B cell (primary cell): ENCODE data around the gene MICALL2. TPM values are rescaled to one million over a fixed set of nuclear protein-coding genes. Genes with fewer than 3 reads are reported as not detected.

Experiments
- ATAC-seq: fragments of 200-7000 bp; cut with Tn5 transposase; one replicate; pipeline ENCODE4 v1.10.0; 2021; ENCODE audit warnings: low read depth, mild to moderate bottlenecking, moderate number of reproducible peaks, moderate library complexity
- CTCF ChIA-PET: fragments of 350-600 bp; sonication (Branson Sonifier 250); formaldehyde crosslinking; loops from one replicate; lab custom pipeline; 2021; ENCODE audit warnings: antibody characterized with exemption, inconsistent platforms; lab: Charles Lee
- POLR2A ChIA-PET: fragments of 350-600 bp; sonication (Branson Sonifier 250); formaldehyde crosslinking; loops from one replicate; lab custom pipeline; 2021; ENCODE audit warnings: antibody characterized with exemption; lab: Charles Lee
- DNase-seq: peaks from one replicate; pipeline ENCODE4 v3.0.0; 2013
- H2AFZ ChIP-seq: 2 replicates; pipeline ENCODE4 v1.6.1; 2012; ENCODE audit warnings: mild to moderate bottlenecking, low read depth, low read length; ENCODE audit not compliant: insufficient read depth, poor library complexity, severe bottlenecking
- H3K27ac ChIP-seq, 2 donors: 1 replicate in 1 of 2; 2 replicates in 1 of 2; pipeline ENCODE4 v1.5.1; 2012 to 2013; ENCODE audit warnings: low read length in 2 of 2, mild to moderate bottlenecking in 2 of 2, moderate library complexity in 1 of 2
- H3K27me3 ChIP-seq, 4 experiments: fragments of 200-600 bp in 1 of 4; sonication (generic) in 1 of 4; replicated peaks in 1 of 4; 1 replicate in 2 of 4; 2 replicates in 2 of 4; pipeline versions ENCODE4 v1.6.1 to v1.7.0; 2013 to 2016; ENCODE audit warnings: low read length in 3 of 4, mild to moderate bottlenecking in 2 of 4, mixed read lengths in 1 of 4, moderate library complexity in 1 of 4; ENCODE audit not compliant: insufficient read depth in 4 of 4, control insufficient read depth in 3 of 4; ENCODE audit errors: control extremely low read depth in 1 of 4
- H3K36me3 ChIP-seq, 2 experiments: replicated peaks in 1 of 2; 1 replicate in 1 of 2; 2 replicates in 1 of 2; pipeline versions ENCODE4 v1.6.1 to v1.7.1; 2013; ENCODE audit warnings: low read length in 1 of 2; ENCODE audit not compliant: insufficient read depth in 2 of 2, control insufficient read depth in 1 of 2; ENCODE audit errors: control extremely low read depth in 1 of 2, extremely low read depth in 1 of 2
- H3K4me1 ChIP-seq, 2 donors: fragments of 200-600 bp in 1 of 2; sonication (generic) in 1 of 2; 1 replicate in 1 of 2; 2 replicates in 1 of 2; pipeline versions ENCODE4 v1.5.1 to v1.6.1; 2013 to 2017; ENCODE audit warnings: low read length in 2 of 2; ENCODE audit not compliant: control insufficient read depth in 2 of 2, insufficient read depth in 2 of 2
- H3K4me2 ChIP-seq: replicated peaks from 2 replicates; pipeline ENCODE3; 2012; ENCODE audit warnings: mild to moderate bottlenecking, low read depth, low read length; ENCODE audit not compliant: poor library complexity, severe bottlenecking
- H3K4me3 ChIP-seq, 5 experiments: fragments of 200-600 bp in 1 of 5; sonication (generic) in 1 of 5; 1 replicate in 3 of 5; 2 replicates in 2 of 5; pipeline versions ENCODE4 v1.5.1 to v1.7.0; 2011 to 2016; ENCODE audit warnings: low read length in 4 of 5, mild to moderate bottlenecking in 4 of 5, low read depth in 2 of 5, control low read depth in 1 of 5, moderate library complexity in 1 of 5; ENCODE audit not compliant: insufficient read depth in 1 of 5; ENCODE audit errors: control extremely low read depth in 1 of 5, extremely low read depth in 1 of 5
- H3K79me2 ChIP-seq: fragments of 200-600 bp; sonication (generic); one replicate; pipeline ENCODE4 v1.6.0; 2016; ENCODE audit warnings: low read length; ENCODE audit not compliant: control insufficient read depth, insufficient read depth
- H3K9ac ChIP-seq: fragments of 200-600 bp; sonication (generic); 2 replicates; pipeline ENCODE4 v1.6.1; 2017; ENCODE audit warnings: mild to moderate bottlenecking, low read length, moderate library complexity
- H3K9me3 ChIP-seq, 3 donors: one replicate each; pipeline versions ENCODE4 v1.6.1 to v1.7.1; 2013; ENCODE audit warnings: low read length in 2 of 3; ENCODE audit not compliant: control insufficient read depth in 2 of 3, insufficient read depth in 1 of 3; ENCODE audit errors: control extremely low read depth in 1 of 3
- H4K20me1 ChIP-seq: 2 replicates; pipeline ENCODE4 v1.6.0; 2012; ENCODE audit warnings: mild to moderate bottlenecking, low read length; ENCODE audit not compliant: insufficient read depth, control insufficient read depth, poor library complexity, severe bottlenecking
- H3K27ac Mint-ChIP-seq: one replicate; pipeline ENCODE4 v1.8.0; 2021; ENCODE audit warnings: mixed read lengths
- H3K27me3 Mint-ChIP-seq: one replicate; pipeline ENCODE4 v1.8.0; 2021; ENCODE audit warnings: mixed read lengths
- H3K4me1 Mint-ChIP-seq: one replicate; pipeline ENCODE4 v1.8.0; 2021; ENCODE audit warnings: mixed read lengths
- H3K4me3 Mint-ChIP-seq: one replicate; pipeline ENCODE4 v1.8.0; 2021; ENCODE audit warnings: mixed read lengths
- H3K9me3 Mint-ChIP-seq: one replicate; pipeline ENCODE4 v1.8.0; 2022; ENCODE audit warnings: mixed read lengths; ENCODE audit not compliant: insufficient read depth
- EZH2 ChIP-seq: IDR thresholded peaks from 2 replicates; pipeline ENCODE4 v1.6.1; 2012; ENCODE audit warnings: borderline replicate concordance, low read depth, mild to moderate bottlenecking, moderate library complexity, low read length; ENCODE audit not compliant: insufficient read depth, poor library complexity, severe bottlenecking
- WGBS: methylation state at CpG from one replicate; pipeline ENCODE4 v1.1.5; 2013; ENCODE audit warnings: missing lambda C conversion rate; ENCODE audit not compliant: insufficient coverage; 5-methylcytosine and 5-hydroxymethylcytosine counted together
- intact Hi-C: fragments of 100-400 bp; cut with micrococcal nuclease; formaldehyde crosslinking; loops from one replicate; pipeline ENCODE4 v1.10.0; 2022
- polyA plus RNA-seq: library from polyadenylated mRNA; depleted of rRNA; stranded (reverse); fragments of >200 nt; gene quantifications from 2 replicates; pipeline ENCODE4 v1.2.3, GENCODE V29; 2012
- total RNA-seq, 2 donors: library from RNA; stranded (reverse); fragments of 120-200 nt in 1 of 2; gene quantifications; 1 replicate in 1 of 2; 2 replicates in 1 of 2; pipeline versions ENCODE4 v1.2.3 to v1.2.4, GENCODE V29; 2013 to 2022
- TF ChIP-seq, protein P1 (sequence below): fragments of 200-600 bp; IDR thresholded peaks from one replicate; pipeline ENCODE4 v1.8.0; 2022; ENCODE audit warnings: antibody characterized with exemption, mild to moderate bottlenecking

Gene MICALL2
- total and polyA plus RNA-seq, 2 donors (not counting 1 experiment from before 2014, with no cell fraction given): 0.85 to 0.94 TPM

DNA sequence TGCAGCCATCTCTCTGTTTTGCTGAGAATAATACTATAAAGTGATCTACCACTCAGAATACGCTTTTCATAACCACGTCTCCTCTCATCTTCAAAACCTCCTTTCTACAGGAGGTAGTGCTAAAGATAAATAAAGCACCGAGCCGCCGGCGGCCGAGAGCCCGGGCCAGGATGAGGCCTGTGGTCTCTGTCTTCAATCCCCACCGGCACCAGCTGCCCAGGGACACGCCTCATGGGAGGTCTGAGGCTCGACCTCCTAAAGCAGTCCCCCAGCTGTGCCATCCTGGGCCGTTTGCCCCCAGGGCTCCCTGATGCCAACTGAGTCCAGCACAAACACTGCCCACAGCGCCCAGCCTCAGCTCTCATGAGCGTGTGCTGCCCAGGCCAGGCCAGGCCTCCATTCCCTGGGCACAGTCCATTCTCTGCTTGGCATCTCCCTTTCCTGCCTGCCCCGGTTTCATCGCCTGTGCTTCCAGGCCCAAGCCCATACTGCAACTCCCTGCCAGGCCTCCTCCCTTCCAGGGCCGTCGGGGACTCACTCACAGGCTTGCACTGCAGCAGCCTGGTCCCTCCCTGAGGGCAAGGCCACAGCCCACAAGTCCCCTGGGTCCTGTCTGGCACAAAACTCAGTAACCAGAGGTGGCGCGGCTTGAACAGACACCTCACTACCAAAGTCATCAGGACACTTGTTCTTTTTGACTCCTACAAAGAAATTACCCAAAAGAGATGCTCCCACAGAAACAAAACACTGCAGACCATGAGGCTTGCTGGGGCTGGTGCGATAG is 42.4 kb upstream of the MICALL2 start:
- H3K4me2 ChIP-seq: no peak overlapping the region

More for the DNA sequence above, 42.4 kb upstream of the MICALL2 start:
- Histone ChIP-seq H3K9me3 (no peaks in the 10 kb centered on the region), H3K9ac (no peak overlapping the region), H3K4me3 (no peak overlapping the region), H3K36me3 (peaks cover 0 to 36% of the 10 kb centered on the region in 2 experiments), H4K20me1 (peaks cover 50% of the 10 kb centered on the region), H3K27me3 (no peaks in the 10 kb centered on the region), H2AFZ (no peak overlapping the region), H3K4me1 (peaks cover 25 to 43% of the 10 kb centered on the region in 2 donors), H3K79me2 (peaks cover 37% of the 10 kb centered on the region), H3K27ac (no peak overlapping the region)
- POLR2A ChIA-PET: no interaction called here
- Mint-ChIP-seq H3K4me1 (peaks cover 33% of the 10 kb centered on the region), H3K9me3 (no peaks in the 10 kb centered on the region), H3K27me3 (no peaks in the 10 kb centered on the region), H3K27ac (peak overlapping the region; percentile 15), H3K4me3 (peak overlapping the region; percentile 84)
- no peak for ATAC-seq
- no peak for DNase-seq
- TF ChIP-seq EZH2: no peak
- TF ChIP-seq, protein P1, sequence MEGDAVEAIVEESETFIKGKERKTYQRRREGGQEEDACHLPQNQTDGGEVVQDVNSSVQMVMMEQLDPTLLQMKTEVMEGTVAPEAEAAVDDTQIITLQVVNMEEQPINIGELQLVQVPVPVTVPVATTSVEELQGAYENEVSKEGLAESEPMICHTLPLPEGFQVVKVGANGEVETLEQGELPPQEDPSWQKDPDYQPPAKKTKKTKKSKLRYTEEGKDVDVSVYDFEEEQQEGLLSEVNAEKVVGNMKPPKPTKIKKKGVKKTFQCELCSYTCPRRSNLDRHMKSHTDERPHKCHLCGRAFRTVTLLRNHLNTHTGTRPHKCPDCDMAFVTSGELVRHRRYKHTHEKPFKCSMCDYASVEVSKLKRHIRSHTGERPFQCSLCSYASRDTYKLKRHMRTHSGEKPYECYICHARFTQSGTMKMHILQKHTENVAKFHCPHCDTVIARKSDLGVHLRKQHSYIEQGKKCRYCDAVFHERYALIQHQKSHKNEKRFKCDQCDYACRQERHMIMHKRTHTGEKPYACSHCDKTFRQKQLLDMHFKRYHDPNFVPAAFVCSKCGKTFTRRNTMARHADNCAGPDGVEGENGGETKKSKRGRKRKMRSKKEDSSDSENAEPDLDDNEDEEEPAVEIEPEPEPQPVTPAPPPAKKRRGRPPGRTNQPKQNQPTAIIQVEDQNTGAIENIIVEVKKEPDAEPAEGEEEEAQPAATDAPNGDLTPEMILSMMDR: no peak
- intact Hi-C loops: no loop called here
- 72% methylated on average over 16 of the region's 21 CpGs for WGBS
- CTCF ChIA-PET: no interaction called here
